HG03432 (cell line): ENCODE results near the gene HES3.

Experiments
- ATAC-seq: cut with Tn5 transposase; IDR thresholded peaks from one replicate; pipeline ENCODE4 v1.9.1; 2021; ENCODE audit warnings: mild to moderate bottlenecking, moderate library complexity; ENCODE audit not compliant: unreplicated experiment

The HES3 gene

GRCh38 chr1:6276811-6277555 is 33.0 kb downstream of the HES3 start:
- no peak for ATAC-seq

GRCh38 chr1:6278263-6278662 is 34.3 kb downstream of the HES3 start:
- ATAC-seq, result no peak

GRCh38 chr1:6279066-6279465 is 35.1 kb downstream of the HES3 start:
- no peak for ATAC-seq

- no peak for ATAC-seq
Observed at GRCh38 chr1:6279613-6280383, 35.8 kb downstream of the HES3 start.

- ATAC-seq, result no peak
Observed at GRCh38 chr1:6280761-6281451, 36.9 kb downstream of the HES3 start.

GRCh38 chr1:6281511-6282402 is 37.8 kb downstream of the HES3 start:
- ATAC-seq, result no peak

- no peak for ATAC-seq
Observed at GRCh38 chr1:6282577-6283270, 38.7 kb downstream of the HES3 start.

GRCh38 chr1:6285336-6285735 is 41.4 kb downstream of the HES3 start:
- ATAC-seq, result no peak

- no peak for ATAC-seq
Observed at GRCh38 chr1:6286266-6286665, 42.3 kb downstream of the HES3 start.

GRCh38 chr1:6287029-6287428 is 43.0 kb downstream of the HES3 start:
- no peak for ATAC-seq

GRCh38 chr1:6287431-6287886 is 43.5 kb downstream of the HES3 start:
- no peak for ATAC-seq

GRCh38 chr1:6288026-6288425 is 44.0 kb downstream of the HES3 start:
- no peak for ATAC-seq

GRCh38 chr1:6288665-6289064 is 44.7 kb downstream of the HES3 start:
- no peak for ATAC-seq

GRCh38 chr1:6292102-6292501 is 48.1 kb downstream of the HES3 start:
- ATAC-seq, result no peak

- ATAC-seq, result no peak
Observed at GRCh38 chr1:6294080-6294889, 50.3 kb downstream of the HES3 start.

- ATAC-seq, result no peak
Observed at GRCh38 chr1:6294890-6295556, 51.0 kb downstream of the HES3 start.
